Urinary bladder (tissue), 4 donors: ENCODE measurements around the gene GAGE10. TPM values are rescaled to one million over a fixed set of nuclear protein-coding genes. Genes with fewer than 3 reads are reported as not detected.
A peak's percentile ranks its signal among the peaks of the same experiment; 100 is the strongest.

Source experiments
- DNase-seq: peaks from one replicate; pipeline ENCODE4 v3.0.0-alpha.2; 2015; ENCODE audit errors: extremely low spot score
- H3K27ac ChIP-seq: one replicate; pipeline ENCODE4 v1.5.1; 2013; ENCODE audit warnings: low read depth, mild to moderate bottlenecking, moderate library complexity
- H3K36me3 ChIP-seq: one replicate; pipeline ENCODE4 v1.6.1; 2013; ENCODE audit warnings: mild to moderate bottlenecking, moderate library complexity; ENCODE audit not compliant: insufficient read depth
- H3K4me1 ChIP-seq: one replicate; pipeline ENCODE4 v1.6.1; 2013; ENCODE audit warnings: mild to moderate bottlenecking, moderate library complexity; ENCODE audit not compliant: insufficient read depth
- H3K4me3 ChIP-seq: one replicate; pipeline ENCODE4 v1.5.1; 2013; ENCODE audit warnings: low read depth, low read length
- WGBS: extraction: QIAGEN DNeasy Blood & Tissue Kit; methylation state at CpG from one replicate; pipeline ENCODE4 v1.1.7; 2013; 5-methylcytosine and 5-hydroxymethylcytosine counted together
- polyA plus RNA-seq: library from polyadenylated mRNA; stranded (reverse); fragments of 200-250 nt; gene quantifications from one replicate; pipeline ENCODE4 v1.2.3, GENCODE V29; 2013
- total RNA-seq: library from RNA; depleted of rRNA; stranded (reverse); fragments of >200 nt; gene quantifications from one replicate; pipeline ENCODE4 v1.2.3, GENCODE V29; 2014
- donor health status: healthy with polysubstance abuse.
- donor health status: healthy.

The GAGE10 gene
- total and polyA plus RNA-seq, 2 donors, result not detected

- Histone ChIP-seq H3K4me3 (peak overlapping the region; percentile 32), H3K4me1 (peaks cover 1% of the 10 kb centered on the region), H3K36me3 (no peaks in the 10 kb centered on the region), H3K27ac (peak overlapping the region; percentile 97)
- WGBS, result under 1% methylated on average over 45 of the region's 45 CpGs
- peak; percentile 93 for DNase-seq
These were observed 34.3 kb upstream of the GAGE10 start for GRCh38 chrX:49269010-49269766.

- Histone ChIP-seq H3K4me1 (peaks cover 1% of the 10 kb centered on the region), H3K27ac (peak within 1 kb of the TSS; percentile 97), H3K4me3 (peak within 1 kb of the TSS; percentile 77), H3K36me3 (no peaks in the 10 kb centered on the region)
- DNase-seq, result no peak
- under 1% methylated on average over 66 of the region's 70 CpGs for WGBS
These were observed 33.6 kb upstream of the GAGE10 start, which contains the start of gene PPP1R3F for GRCh38 chrX:49269767-49270248. Gene PPP1R3F, plus strand, starts transcription at chrX:49269793. Its CDS starts 77 bp downstream, at chrX:49269870.

DNA sequence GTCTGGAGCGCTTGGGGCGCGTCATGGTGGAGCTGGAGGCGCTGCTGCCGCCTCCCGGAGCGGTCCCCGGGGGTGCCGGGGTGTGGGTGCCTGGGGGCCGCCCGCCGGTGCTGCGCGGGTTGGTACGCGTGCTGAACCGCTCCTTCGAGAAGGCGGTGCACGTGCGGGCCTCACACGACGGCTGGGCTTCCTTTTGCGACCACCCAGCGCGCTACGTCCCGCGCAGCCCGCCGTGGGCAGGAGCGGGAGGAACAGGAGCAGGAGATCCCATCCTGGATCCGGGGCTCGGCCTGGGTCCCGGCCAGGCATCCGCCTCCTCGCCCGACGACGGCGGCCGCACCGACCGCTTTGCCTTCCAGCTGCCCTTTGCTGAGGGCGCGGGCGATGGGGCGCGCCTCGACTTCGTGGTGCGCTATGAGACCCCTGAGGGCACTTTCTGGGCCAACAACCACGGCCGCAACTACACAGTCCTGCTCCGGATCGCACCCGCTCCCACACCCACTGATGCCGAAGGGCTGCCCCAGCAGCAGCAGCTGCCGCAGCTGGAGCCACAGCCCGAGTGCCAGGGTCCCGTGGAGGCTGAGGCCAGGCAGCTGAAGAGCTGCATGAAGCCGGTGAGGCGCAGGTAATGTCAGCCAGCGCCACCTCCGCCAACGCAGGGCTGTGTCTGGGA, 33.1 kb upstream of the GAGE10 start:
- 45% methylated on average over 63 of the region's 66 CpGs for WGBS
- peak overlapping the region; percentile 77 for H3K4me3 ChIP-seq
- peak overlapping the region; percentile 97 for H3K27ac ChIP-seq
- no peaks in the 10 kb centered on the region for H3K36me3 ChIP-seq
- no peak for DNase-seq
- peaks cover 1% of the 10 kb centered on the region for H3K4me1 ChIP-seq

GRCh38 chrX:49271341-49271740, 32.1 kb upstream of the GAGE10 start:
- H3K27ac ChIP-seq, result no peak overlapping the region
- no peak overlapping the region for H3K4me3 ChIP-seq
- H3K36me3 ChIP-seq, result no peaks in the 10 kb centered on the region
- 82% methylated on average over 2 of the region's 2 CpGs for WGBS
- DNase-seq, result no peak
- peaks cover 1% of the 10 kb centered on the region for H3K4me1 ChIP-seq

DNA sequence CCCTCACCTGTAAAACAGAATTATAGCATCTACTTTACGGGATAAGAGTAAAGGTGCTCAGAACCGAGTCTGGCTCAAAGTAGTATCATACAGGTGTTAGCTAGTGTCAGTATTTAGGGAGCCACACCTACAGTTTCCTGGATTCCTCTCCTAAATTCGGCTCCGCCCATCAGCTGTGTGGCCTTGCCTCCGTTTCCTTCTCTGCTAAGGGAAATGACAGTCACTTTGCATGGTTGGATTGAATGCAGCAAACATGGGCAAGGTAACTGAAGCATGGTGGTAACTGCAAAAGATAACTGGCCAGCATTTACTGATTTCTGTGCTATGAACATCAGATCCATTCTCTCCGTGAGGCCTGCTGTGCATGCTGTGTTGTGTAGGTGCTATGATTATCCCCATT, 31.0 kb upstream of the GAGE10 start:
- Histone ChIP-seq H3K27ac (no peak overlapping the region), H3K4me3 (no peak overlapping the region), H3K4me1 (peaks cover 1% of the 10 kb centered on the region), H3K36me3 (no peaks in the 10 kb centered on the region)
- no peak for DNase-seq
- WGBS, result 63% methylated on average over 6 of the region's 6 CpGs

DNA sequence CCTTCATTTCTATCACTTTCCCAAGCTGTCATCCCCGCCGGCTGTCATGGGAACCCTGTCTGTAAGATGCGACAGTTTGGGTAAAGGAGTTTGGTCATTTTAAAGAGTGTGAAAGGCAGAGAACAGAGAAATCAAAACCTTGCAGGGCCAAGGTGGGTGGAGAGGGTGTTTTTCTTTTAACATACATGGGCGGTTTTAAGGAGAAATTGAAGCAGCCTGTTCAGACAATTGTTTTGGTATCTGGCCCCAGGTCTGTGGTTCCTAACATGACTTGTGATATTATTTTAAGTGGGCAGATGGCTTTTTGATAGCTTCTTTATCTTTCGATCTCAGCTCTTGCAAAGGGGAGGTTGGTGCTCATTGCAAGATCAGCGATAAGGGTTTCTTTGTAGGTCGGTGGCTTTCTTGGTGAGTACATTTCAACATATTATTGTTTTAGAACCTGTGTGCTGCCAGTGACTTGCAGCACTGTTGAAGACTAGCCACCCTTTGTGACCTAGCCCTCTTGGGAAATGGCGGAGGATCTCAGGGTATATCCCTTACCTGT, 30.2 kb upstream of the GAGE10 start:
- H3K4me3 ChIP-seq, result no peak overlapping the region

GRCh38 chrX:49276207-49276606, 27.2 kb upstream of the GAGE10 start:
- 35% methylated on average over 1 of the region's 1 CpG for WGBS
- no peak for DNase-seq

More for the DNA sequence above, 30.2 kb upstream of the GAGE10 start:
- peaks cover 1% of the 10 kb centered on the region for H3K4me1 ChIP-seq
- WGBS, result 74% methylated on average over 8 of the region's 8 CpGs
- no peaks in the 10 kb centered on the region for H3K36me3 ChIP-seq
- DNase-seq, result no peak
- no peak overlapping the region for H3K27ac ChIP-seq

GRCh38 chrX:49276671-49277534, 26.5 kb upstream of the GAGE10 start:
- Histone ChIP-seq H3K4me1 (no peaks in the 10 kb centered on the region), H3K4me3 (no peak overlapping the region), H3K36me3 (no peaks in the 10 kb centered on the region), H3K27ac (no peak overlapping the region)
- no peak for DNase-seq
- 68% methylated on average over 19 of the region's 19 CpGs for WGBS

More at GRCh38 chrX:49276207-49276606, 27.2 kb upstream of the GAGE10 start:
- Histone ChIP-seq H3K4me1 (no peaks in the 10 kb centered on the region), H3K36me3 (no peaks in the 10 kb centered on the region), H3K4me3 (no peak overlapping the region), H3K27ac (no peak overlapping the region)

DNA sequence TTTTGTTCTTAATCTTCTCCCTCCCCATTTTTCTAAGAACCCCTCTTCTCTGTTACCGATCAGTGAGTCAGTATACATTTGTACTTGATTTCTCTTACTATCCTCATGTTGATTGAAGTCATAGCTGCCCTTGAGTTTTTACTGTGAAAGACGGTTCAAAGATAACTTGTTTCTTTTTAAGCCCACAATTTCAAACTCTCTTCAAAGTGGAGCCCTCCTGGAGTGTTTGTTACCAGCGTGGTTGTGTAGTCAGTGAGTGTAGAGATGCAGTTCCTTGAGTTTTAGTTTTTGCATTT, 26.0 kb upstream of the GAGE10 start:
- H3K27ac ChIP-seq, result no peak overlapping the region
- 76% methylated on average over 3 of the region's 3 CpGs for WGBS

DNA sequence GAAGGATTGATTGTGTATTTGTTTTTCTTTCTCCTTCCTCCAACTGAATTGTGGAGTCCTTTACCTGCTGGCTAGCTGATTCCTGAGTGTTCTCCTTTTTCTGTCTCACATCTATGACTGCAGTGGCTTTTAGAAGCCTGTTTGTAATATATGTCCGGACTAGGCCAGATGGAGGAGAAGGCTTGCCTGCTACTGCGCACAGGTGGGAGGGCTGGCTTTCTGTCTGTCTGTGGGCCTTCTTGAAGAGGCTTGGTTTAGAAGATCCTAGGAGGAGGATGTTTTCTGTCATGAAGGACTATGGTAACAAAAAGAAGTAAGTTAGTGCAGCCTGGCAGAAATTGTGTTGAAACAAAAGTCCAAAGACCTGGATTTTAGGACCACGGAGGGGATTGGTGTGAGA, 25.4 kb upstream of the GAGE10 start:
- 89% methylated on average over 3 of the region's 3 CpGs for WGBS
- no peak for DNase-seq
- H3K4me3 ChIP-seq, result no peak overlapping the region
- H3K36me3 ChIP-seq, result no peaks in the 10 kb centered on the region
- no peak overlapping the region for H3K27ac ChIP-seq
- H3K4me1 ChIP-seq, result no peaks in the 10 kb centered on the region

More for the DNA sequence above, 26.0 kb upstream of the GAGE10 start:
- no peak for DNase-seq
- no peaks in the 10 kb centered on the region for H3K4me1 ChIP-seq
- no peaks in the 10 kb centered on the region for H3K36me3 ChIP-seq
- H3K4me3 ChIP-seq, result no peak overlapping the region

- H3K4me3 ChIP-seq, result no peak overlapping the region
- no peak overlapping the region for H3K27ac ChIP-seq
- H3K4me1 ChIP-seq, result no peaks in the 10 kb centered on the region
- DNase-seq, result no peak
- no peaks in the 10 kb centered on the region for H3K36me3 ChIP-seq
- WGBS, result 15% methylated on average over 11 of the region's 11 CpGs
These were observed 20.8 kb upstream of the GAGE10 start for GRCh38 chrX:49282647-49283011.

- 97% methylated on average over 3 of the region's 3 CpGs for WGBS
- DNase-seq, result no peak
- Histone ChIP-seq H3K36me3 (no peaks in the 10 kb centered on the region), H3K4me1 (no peaks in the 10 kb centered on the region), H3K27ac (no peak overlapping the region), H3K4me3 (no peak overlapping the region)
These were observed 19.2 kb upstream of the GAGE10 start for GRCh38 chrX:49284212-49284611.

GRCh38 chrX:49286136-49286535, 17.3 kb upstream of the GAGE10 start:
- H3K36me3 ChIP-seq, result no peaks in the 10 kb centered on the region
- no peaks in the 10 kb centered on the region for H3K4me1 ChIP-seq
- H3K27ac ChIP-seq, result no peak overlapping the region
- H3K4me3 ChIP-seq, result no peak overlapping the region
- 96% methylated on average over 18 of the region's 18 CpGs for WGBS
- DNase-seq, result no peak
